Fibroblast of lung (primary cell): ENCODE data around the gene LY9.

ENCODE experiments used
- EZH2 ChIP-seq: IDR thresholded peaks from 2 replicates; pipeline ENCODE4 v1.5.1; 2012; ENCODE audit warnings: low read length, control low read depth, mild to moderate bottlenecking; ENCODE audit errors: missing control alignments
- TF ChIP-seq, protein P1 (sequence below), 2 donors: IDR thresholded peaks in 1 of 2; conservative IDR thresholded peaks in 1 of 2; 1 replicate in 1 of 2; 2 replicates in 1 of 2; pipeline ENCODE4 v1.5.1; 2011 to 2012; ENCODE audit warnings: low read length in 2 of 2, control low read depth in 1 of 2, inconsistent platforms in 1 of 2, low read depth in 1 of 2, mild to moderate bottlenecking in 1 of 2

DNA sequence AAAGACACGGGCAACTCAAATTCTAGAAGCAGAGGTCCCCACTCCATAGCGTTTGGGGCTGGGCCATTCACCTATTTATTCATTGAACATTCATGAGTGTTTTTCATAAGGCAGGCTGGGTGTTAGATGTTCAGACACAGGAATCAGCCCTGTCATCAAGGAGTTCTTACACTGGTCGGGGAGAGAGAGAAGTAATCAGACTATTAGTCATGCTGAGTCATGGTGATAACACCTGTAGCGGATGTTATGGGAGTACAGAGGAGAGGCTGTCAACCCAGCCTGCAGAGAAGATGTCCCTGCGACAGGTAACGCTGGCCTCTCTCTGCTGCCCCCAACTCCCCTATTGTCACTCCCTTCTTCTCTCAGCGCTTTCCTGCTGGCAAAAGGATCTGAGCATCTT lies 17.2 kb downstream of the LY9 start:
- TF ChIP-seq EZH2, result no peak
- TF ChIP-seq, protein P1, sequence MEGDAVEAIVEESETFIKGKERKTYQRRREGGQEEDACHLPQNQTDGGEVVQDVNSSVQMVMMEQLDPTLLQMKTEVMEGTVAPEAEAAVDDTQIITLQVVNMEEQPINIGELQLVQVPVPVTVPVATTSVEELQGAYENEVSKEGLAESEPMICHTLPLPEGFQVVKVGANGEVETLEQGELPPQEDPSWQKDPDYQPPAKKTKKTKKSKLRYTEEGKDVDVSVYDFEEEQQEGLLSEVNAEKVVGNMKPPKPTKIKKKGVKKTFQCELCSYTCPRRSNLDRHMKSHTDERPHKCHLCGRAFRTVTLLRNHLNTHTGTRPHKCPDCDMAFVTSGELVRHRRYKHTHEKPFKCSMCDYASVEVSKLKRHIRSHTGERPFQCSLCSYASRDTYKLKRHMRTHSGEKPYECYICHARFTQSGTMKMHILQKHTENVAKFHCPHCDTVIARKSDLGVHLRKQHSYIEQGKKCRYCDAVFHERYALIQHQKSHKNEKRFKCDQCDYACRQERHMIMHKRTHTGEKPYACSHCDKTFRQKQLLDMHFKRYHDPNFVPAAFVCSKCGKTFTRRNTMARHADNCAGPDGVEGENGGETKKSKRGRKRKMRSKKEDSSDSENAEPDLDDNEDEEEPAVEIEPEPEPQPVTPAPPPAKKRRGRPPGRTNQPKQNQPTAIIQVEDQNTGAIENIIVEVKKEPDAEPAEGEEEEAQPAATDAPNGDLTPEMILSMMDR (conservative IDR thresholded peaks at IDR 0.05 in 1 of 2, IDR thresholded peaks at IDR 0.05 in 1 of 2; ENCODE audit: low read depth in 1 of 2, low read length in 2 of 2), result no peak
